CMK (cell line): ENCODE data around the gene ARHGAP29.
"Not testable (repeated sequence)": the region's sequence is repeated elsewhere in the genome, so short reads cannot be mapped to it uniquely, and the experiment has no call there.

Source experiments
- DNase-seq: peaks from one replicate; pipeline ENCODE4 v3.0.0-alpha.2; 2010; ENCODE audit warnings: low read depth

The ARHGAP29 gene

GRCh38 chr1:94165843-94166242 is 71.5 kb downstream of the ARHGAP29 start:
- DNase-seq, result no peak

- DNase-seq, result not testable (repeated sequence)
Measured at GRCh38 chr1:94164885-94165284, 72.5 kb downstream of the ARHGAP29 start.

GRCh38 chr1:94164121-94164520 is 73.3 kb downstream of the ARHGAP29 start:
- DNase-seq, result not testable (repeated sequence)

GRCh38 chr1:94163249-94163648 is 74.1 kb downstream of the ARHGAP29 start:
- not testable (repeated sequence) for DNase-seq

- no peak for DNase-seq
Measured at GRCh38 chr1:94160811-94161210, 76.6 kb downstream of the ARHGAP29 start.

GRCh38 chr1:94156096-94156625 is 81.2 kb downstream of the ARHGAP29 start:
- DNase-seq, result no peak

- DNase-seq, result no peak
Measured at GRCh38 chr1:94154989-94155388, 82.4 kb downstream of the ARHGAP29 start.

- no peak for DNase-seq
Measured at GRCh38 chr1:94153133-94153532, 84.3 kb downstream of the ARHGAP29 start.

- not testable (repeated sequence) for DNase-seq
Measured at GRCh38 chr1:94149166-94149565, 88.2 kb downstream of the ARHGAP29 start.

- no peak for DNase-seq
Measured at GRCh38 chr1:94146273-94146672, 91.1 kb downstream of the ARHGAP29 start.

- no peak for DNase-seq
Measured at GRCh38 chr1:94144836-94145235, 92.5 kb downstream of the ARHGAP29 start.

- no peak for DNase-seq
Measured at GRCh38 chr1:94143809-94144176, 93.6 kb downstream of the ARHGAP29 start.

- no peak for DNase-seq
Measured at GRCh38 chr1:94143173-94143808, 94.1 kb downstream of the ARHGAP29 start.

- DNase-seq, result no peak
Measured at GRCh38 chr1:94142583-94142982, 94.8 kb downstream of the ARHGAP29 start.

GRCh38 chr1:94142022-94142421 is 95.4 kb downstream of the ARHGAP29 start:
- no peak for DNase-seq

- no peak for DNase-seq
Measured at GRCh38 chr1:94132111-94132510, 105.3 kb downstream of the ARHGAP29 start.

GRCh38 chr1:94130851-94131595 is 106.4 kb downstream of the ARHGAP29 start:
- no peak for DNase-seq

GRCh38 chr1:94126651-94127050 is 110.7 kb downstream of the ARHGAP29 start:
- no peak for DNase-seq

- no peak for DNase-seq
Measured at GRCh38 chr1:94125551-94126514, 111.6 kb downstream of the ARHGAP29 start.

GRCh38 chr1:94124538-94124937 is 112.8 kb downstream of the ARHGAP29 start:
- DNase-seq, result no peak

- DNase-seq, result no peak
Measured at GRCh38 chr1:94122201-94122970, 115.0 kb downstream of the ARHGAP29 start.
